Stimulated activated CD8-positive, alpha-beta memory T cell treated with anti-CD3 and anti-CD28 coated beads, Interleukin-7, amount 100 ng/mL, for 4 hours (primary cell): ENCODE data around the gene APCDD1.

ENCODE experiments used
- DNase-seq, 2 donors: peaks; one replicate each; pipeline ENCODE4 v3.0.0-alpha.2; 2020; ENCODE audit warnings: low read depth in 2 of 2

Gene APCDD1

DNA sequence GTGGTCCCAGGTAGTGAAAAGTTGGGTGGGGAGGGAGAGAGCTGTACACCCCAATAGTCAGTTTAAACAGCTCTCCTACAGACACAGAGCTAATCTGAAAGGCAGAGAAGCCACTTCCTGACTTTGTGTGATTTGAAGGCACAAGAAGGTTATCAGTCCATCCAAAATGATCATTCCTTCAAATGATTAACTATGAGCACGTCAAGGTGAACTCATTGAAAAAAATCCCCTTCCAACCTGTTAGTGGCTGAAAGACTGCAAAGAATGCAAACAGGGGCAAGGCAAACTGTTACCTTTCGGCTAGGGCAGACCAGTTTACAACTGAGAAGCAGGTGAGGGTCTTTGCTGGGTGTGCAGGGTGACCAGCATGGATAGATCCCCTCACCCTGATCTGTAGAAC is 22.8 kb upstream of the APCDD1 start:
- no peak for DNase-seq

DNA sequence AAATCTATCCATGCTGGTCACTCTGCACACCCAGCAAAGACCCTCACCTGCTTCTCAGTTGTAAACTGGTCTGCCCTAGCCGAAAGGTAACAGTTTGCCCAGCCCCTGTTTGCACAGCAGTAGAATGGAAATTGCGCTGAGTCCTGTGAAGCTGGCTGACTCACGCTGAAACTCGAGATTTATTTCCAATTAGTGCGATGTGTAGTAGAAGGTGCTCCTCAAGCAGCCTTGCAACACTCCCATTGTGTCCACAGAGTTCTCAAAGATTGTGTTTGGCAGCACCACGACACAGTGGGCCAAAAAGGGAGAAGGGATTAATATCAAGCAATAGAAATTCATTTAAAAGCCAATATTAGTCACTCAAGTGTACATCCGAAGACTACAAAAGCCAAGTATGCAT is 21.7 kb upstream of the APCDD1 start:
- no peak for DNase-seq

DNA sequence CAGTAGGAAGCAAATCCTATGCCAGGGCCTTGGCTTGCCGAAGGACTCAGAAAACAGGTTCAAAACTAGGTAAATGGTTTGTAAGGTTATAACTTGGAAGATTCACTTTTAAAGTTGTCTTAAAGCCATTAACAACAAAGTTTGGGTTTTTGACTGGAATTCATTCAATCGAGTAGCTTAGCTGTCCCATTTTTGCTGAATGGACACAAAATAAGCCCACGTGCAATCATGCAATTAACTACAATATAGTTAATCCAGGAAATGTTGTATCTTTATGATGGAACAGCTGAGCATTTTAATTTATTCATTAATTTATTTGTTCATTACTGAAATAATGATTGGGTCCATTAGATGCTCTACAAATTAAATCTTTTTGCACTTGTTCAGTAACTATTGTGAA is 18.3 kb upstream of the APCDD1 start:
- no peak for DNase-seq

DNA sequence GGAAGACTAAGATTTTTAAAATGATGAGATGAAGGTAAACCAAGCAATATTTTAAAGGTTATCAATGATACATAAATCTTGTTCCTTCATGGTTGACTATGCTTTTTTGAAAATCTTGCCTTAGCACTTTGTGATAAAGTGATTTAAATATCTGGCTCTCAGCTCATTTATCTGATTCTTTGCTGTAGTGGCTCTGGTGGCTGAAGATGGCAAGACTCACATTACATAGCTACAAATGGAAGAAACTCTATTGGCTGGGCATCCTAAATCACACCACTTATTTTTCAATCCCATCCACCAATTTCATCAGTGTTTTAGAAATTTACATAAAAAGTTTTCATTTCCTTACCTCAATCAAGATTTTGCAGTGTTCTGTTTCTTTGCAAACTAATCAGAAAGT is 16.6 kb upstream of the APCDD1 start:
- no peak for DNase-seq

DNA sequence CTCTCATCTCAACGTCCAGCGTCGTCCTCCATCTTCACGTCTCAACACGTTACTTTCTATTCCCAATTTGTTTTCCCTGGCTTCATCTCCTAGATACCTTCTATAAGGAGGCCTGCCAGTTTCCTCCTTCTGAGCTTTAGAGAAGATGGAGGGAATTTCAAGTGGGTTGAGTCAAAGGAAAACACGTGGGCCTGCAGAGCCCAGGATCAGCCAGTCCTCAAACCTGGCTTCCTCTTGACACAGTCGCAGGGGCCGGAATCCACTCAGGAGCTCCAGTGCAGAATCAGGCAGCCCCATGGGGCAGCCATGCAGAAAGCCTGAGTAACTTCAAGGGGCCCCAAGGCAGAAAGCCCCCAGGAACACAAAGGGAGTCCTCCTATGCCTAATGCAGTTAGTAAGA is 14.5 kb upstream of the APCDD1 start:
- DNase-seq = no peak

DNA sequence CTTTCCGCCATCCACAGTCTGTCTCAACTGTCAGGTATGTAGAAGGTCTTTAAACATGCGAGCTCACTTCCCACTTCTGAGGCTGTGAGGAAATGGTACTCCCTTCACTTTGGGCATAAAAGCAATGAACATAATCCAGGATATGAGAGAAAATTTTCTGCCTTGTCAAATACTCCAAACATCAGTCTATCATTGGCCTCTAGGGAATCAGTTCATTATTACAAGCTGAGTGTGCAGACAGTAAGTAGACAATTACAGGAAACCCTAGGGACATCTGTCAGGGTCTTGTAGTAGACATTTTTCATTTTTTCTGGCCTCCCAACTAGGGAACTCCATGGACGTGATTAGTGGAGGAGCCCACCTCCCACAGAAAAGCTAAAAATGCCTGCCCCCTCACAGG is 13.6 kb upstream of the APCDD1 start:
- DNase-seq = no peak

DNA sequence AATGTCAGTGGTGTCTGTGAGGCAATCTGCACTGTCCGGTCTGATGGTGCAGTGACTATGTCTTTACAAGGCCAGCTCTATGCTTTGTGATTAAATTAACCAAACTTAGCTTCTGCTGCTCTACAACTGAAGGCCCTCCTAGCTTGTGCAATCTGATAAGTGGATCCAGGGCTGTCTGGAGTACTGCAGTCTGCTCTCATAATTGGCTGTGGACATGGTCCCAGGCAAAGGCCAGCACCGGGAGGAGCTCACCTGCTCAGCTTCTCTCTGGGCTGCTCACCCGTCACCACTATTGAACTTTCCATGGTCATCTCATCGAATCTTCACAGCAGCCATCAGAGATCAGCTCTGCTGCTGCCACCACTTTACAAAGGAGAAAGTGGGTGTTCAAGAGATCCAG is 13.0 kb upstream of the APCDD1 start:
- no peak for DNase-seq

DNA sequence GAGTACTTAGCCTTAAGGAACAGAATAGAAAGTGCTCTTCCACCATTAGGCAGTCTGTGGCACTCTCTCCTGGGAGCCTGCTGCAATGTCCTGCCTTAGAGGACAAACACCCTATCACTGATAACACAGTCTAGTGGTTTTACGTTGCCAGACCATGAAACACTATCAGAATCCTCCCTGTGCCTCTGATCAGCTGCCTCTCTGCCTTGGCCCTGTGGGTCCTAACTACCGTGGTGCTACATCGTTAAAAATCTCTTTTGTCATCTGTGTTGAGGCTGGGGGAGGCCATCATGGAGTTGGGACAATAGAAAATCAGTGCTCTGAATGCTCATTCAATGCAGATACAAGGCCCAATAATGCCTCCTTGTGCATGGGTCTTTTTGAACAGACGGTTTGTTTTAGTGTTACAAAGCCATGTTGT is 11.9 kb upstream of the APCDD1 start:
- no peak for DNase-seq

DNA sequence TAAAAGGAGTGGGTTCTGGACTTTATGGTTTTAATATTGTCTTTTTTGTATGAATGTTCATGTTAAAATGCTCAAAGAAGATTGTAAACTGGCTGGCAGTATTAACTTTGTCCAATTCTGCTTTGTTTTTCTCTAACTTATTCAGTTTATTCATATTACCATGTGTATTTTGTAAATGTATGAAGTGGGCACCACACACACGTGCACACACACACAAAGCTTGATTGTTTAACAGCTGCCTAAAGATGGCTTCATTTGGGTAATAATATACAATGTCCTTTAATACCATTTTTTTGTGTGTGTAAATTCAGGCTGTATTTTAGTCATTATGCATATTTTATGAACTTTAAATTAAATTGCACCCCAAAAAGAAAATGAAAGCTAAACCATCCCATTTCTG is 11.4 kb upstream of the APCDD1 start:
- DNase-seq = no peak

DNA sequence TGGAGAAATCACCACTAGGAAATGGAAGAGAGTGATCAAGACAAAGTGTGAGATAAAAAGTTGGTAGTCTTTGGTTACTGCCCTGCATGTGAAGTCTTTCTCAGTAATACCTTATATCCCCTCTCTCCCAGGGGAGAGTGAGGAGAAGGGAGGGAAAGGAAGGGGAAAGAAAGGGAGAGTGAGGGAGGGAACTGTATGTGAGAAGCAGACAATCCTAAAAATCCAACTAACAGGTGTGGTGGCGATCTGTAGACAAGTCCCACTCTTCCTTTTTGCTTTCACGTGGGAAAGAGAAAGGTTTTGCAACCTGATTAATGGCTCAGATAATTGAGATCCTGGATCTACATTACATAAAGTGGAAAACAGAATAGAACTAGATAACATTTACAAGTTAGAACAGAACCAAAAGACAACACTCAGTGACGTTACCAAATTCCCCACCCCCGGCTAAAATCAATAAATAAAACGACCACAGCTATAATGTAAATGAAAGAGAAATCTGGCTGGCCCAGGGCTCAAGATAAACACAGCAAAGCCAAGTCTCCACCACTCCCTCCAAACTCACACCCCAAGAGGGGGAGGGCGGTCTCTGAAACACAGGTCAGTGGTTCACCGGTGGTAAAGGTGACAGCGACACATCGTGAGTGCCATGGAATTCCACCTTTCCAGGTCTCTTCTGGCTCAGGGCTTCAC is 10.0 kb upstream of the APCDD1 start:
- DNase-seq = no peak

DNA sequence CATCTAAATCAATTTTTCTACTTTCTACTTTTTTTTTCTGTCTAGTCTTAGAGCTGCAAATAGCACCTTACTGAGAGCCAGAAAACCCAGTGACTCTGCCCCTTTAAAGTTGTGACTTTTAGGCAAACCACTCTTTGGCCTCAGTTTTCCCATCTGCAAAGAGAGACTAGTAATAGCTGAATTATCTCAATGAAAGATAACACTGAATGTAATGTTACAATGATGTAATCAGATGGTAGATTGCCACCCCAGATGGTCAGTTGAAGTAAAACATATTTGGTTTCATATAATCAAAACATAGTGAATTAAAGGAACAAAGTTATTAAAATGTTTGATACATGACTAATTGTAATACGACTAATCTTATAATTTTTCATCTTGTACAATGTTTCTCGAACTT is 5.0 kb upstream of the APCDD1 start:
- DNase-seq = no peak

DNA sequence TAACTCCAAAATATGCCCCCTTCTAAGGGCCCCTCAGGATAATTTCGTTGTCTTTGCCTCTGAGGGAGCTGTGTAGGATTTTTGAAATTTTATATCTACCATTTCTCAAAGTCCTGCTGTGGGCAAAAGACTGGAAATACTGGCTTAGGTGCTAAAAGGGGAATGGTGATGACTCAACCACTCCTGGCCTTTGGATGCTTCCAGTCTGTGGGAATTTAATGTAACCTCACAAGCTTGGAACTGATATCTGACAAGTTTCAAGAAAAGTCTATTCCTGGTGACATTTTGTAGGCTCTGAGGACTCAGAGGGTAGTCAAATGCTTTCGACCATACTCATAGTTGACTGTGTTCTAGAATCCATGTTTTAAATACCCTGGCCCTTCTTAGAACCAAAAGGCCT is 3.4 kb upstream of the APCDD1 start:
- no peak for DNase-seq

DNA sequence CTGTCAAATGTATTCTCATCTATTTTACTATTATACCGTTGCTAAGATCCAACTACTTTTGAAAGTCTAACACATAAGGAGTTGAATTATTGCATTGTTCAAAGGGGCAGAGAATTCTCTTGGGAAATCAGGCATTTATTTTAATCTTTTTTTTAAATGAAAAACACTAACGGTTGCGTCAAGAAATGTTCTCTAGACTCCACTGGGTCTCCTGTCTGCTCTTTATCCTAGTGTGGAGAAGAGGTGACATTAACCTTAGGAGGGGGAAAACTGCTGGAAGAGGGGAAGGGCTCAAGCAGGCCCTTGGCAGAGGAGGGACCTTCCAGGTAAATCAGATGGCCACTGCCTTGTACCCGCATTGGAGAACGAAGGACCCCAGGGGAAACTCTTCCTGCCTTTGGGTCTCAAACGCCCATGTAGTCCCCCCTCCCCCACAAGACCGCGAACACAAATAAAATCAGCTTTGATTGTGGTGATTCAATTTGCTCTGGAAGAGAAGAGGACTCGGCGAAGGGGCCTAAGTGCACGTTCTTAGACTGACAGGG is 1.1 kb upstream of the APCDD1 start:
- DNase-seq = no peak

DNA sequence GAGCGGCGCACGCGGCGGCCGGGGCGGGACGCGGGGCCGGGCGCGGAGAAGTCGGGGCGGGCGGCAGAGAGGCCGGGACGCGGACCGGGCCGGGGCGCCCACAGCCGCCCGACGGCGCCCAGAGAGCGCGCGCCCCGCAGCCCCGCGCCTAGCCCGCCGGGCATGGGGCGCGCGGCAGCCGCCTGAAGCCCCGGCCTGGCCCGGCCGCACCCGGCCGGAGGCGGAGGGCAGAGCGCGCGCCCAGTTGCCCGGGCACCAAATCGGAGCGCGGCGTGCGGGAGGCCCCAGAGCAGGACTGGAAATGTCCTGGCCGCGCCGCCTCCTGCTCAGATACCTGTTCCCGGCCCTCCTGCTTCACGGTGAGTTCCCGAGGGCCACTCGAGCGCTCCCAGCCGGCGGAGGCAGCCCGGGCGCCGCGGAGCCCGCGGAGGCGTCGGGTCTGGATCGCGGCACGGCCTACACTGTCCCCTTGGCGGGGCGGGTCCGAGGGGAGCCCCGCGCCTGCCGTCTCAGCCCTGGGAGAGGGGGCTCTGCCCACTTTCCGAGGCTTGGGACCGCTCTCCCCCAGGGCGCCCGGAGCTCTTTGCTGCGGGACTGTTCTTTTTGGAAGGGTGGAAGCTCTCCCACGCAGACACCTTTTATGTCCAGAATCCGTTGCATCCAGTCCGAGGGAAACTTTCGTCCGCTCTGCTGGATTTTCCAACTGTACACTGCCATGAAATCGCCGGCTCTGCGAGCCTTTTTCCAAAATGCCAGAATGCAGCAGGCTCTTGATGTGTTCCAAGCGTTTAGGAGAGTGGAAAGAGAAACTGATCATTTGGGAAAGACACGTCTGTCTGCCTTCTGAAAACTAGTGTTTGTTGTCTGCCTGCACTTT is 484 bp downstream of the APCDD1 start:
- no peak for DNase-seq

DNA sequence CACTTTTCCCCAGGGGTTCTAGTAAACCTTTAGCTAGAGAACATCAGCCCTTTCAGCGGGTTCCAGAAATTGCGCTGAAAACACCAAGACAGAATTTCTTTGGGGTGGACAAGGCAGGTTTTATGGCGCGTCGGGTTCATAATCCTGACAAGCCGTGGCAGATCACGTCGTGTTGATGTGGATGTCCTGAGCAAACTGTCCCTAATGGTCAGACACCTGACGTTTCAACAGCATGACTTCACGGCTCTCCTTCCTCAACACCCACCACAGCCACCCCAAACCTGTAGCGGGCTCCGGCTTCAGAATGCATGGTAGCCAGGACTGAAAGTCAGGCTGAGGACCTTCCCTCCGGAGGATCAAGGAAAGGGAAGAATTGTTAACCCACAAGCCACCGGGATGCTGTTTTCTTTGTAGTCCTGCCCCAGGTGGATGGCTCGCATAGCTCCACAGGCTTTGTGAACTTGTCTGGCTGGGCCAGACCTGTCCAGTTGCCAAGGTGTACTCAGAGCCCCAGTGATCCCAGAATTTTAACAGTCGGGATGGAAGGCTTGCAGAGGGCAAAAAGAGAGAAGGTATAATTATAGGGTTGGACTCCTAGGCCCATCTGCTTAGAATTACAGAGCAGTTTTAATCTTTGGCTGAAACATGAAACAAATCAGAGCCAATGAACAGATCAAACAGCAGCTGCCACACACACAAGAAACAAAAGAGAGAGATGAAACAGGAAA is 1.5 kb downstream of the APCDD1 start:
- no peak for DNase-seq

DNA sequence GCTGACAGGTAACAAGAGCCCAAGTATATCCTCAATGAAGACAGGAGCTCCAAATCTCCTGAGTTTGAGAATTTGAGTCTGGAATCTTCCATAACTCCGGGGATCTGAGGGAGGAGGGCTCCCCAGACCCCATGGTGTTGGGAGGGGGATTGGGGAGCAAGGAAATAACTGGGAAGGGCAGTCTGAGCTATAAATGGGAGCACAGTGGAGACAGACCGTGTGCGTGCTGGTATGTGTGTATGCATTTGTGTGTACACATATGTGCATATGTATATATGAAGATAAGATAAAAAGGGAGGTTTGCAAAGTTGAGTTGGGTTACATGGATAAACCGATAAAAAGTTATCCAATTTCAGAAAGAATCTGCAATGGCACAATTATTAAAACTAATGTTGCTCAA is 2.3 kb downstream of the APCDD1 start:
- no peak for DNase-seq

DNA sequence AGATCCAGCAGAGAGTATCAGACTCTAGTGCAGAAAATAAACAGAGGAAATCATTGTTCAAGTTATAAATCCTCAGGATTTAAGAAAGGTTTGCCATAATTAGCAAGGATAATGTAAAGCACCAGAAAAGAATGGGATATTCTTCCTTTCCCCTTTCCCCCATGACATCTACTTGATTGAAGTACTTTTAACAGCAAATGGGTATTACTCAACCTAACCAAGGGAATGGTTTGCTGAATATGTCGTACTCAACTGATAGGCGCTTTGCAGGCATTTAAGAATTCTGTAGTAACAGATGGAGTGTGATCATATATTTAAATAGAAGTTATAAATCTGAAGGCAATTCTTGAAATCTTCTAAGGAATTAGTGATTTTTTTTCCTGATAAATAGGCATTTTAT is 2.7 kb downstream of the APCDD1 start:
- DNase-seq = no peak

DNA sequence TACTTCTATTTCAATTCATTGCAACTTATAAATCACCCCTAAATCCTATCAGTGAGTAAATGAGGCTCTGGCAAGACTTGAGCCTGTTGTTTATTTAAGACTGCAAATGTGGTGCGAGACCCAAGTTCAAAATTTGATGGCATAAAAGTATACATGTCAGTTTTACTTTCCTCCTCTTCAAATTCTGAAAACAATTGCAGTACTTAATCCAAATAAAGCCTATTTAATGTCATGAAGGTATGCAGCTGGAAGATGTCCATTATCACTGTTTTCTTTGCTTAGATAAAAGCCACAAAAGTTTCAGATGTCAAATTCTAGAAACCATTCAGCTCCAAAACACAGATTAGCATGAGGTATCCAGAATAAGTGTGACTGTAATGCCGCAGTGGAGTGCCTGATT is 3.3 kb downstream of the APCDD1 start:
- no peak for DNase-seq

DNA sequence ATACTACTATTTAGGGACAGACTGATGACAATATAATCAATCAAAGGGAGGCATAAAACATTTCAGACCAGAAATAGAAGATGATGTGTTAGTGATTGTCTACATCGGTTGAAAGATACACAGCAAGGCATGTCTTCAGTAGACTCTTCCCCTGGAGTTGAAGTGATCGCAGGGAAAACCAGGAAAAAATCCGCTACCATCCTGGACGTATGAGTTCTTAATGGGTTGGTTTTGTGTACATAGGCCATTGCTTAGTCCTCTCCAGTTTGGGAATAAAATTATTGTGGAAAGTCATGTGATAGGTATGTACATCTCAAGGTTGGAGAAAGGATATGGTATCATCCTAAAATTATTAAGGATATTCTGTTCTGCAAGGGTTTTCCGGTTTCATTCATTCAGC is 4.3 kb downstream of the APCDD1 start:
- DNase-seq = no peak

DNA sequence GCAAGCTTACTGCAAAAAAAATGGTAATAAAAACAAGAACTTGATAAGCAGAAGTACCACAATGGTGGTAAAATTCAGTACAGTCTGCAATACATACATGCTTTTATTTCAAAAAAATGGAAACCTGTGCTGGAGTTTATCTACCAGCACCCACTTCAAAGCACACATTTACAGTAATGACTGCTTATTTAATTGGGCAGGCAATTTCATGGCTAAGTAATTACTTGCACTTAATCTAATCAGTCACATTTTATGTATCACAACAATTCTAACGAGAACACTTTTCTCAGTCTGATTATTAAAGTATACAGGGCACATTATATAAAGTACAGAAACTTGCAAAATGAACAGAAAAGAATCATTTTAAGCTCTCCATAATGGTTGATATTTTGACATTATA is 5.2 kb downstream of the APCDD1 start:
- DNase-seq = no peak

DNA sequence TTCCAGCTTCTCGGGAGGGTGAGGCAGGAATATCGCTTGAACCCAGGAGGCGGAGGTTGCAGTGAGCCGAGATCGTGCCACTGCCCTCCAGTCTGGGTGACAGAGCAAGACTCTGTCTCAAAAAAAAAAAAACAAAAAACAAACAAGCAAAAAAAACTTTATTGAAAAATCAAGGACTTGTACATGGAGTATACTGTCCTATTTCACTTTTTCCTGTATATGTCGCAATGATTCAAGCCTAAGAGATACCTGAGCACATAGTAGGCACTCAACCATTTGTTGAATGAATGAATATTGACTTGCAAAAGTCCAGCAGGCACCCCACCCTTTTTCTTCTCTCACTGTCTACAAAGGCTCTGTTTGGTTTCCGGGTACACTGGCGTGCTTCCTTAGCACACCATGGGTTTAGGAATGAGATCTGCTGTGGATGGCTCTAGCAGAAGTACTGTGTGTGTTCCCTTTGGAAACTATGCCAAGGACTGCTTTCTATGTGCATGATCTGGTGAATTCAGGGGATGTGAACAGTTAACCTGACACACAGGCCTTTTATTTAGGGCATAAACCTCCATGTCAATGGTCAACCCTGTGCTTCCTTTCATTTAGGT is 6.1 kb downstream of the APCDD1 start:
- no peak for DNase-seq

DNA sequence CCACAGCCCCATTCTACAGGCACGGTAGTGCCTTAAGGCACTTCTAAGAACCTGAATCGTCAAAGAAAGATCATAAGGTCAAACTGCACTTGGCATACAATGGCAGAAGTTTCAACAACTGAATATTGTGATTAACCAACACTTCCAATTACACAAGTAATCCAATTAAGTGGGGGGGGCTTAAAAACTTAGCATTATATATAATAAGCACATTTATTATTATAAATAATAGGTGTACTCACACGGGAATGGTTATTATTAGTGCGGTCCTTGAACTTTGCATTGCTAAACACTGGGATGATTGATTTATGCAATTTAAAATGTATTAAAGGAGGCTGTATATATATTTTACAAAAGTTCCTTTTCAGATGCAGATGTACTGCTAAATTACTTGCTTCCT is 7.6 kb downstream of the APCDD1 start:
- DNase-seq = no peak
